ENCODE results near the gene WDFY4.

Gene WDFY4

DNA sequence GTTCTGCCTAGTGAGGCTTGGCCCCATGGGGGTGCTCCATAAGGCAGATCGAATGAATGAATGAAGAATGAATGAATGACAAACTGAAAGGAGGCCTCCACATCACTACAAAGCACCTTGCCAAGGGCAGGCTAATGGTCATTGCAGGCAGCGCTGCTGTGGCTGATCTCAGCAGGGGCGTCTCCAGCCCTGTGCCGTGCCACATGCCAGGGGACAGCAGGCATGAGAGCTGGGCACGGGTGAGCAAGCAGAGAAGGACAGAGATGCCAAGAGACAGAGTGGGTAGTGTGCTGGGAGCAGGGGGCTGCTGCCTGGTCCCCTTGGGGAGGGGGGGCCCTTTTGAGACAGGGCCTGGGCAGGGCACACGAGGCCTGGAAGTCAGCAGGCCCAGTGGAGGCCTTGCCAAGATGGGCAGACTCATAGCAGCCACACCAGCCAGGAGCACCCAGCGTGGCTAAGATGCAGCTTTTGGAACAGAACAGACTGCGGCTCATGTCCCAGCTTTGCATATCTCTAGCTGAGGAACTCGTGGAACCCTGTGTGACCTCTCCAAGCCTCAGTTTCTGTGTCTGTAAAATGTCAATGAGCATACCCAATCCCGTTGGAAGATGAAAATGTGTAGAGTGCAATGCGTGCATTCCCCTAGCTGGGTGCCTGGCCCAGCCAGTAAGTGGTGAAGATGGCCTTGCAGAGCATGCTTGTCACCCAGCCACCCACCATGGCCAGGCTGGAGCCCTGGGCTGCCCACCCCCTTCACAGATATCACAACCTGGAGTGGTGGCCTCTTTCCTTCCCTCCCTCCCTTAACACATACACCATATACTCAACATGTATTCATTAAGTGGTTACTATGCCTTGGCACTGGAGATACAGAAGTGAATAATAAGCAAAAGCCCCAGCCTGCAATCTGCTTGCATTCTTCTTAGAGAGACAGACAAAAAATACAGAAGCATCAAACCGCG lies 316.0 kb downstream of the WDFY4 start:
- TF ChIP-seq SUZ12 (IDR thresholded peaks at IDR 0.05) (no peak), L3MBTL2 (conservative IDR thresholded peaks at IDR 0.05) (no peak), ELF4 (IDR thresholded peaks at IDR 0.05) (no peak), LEF1 (IDR thresholded peaks at IDR 0.05; ENCODE audit: borderline replicate concordance) (no peak), ARNT (IDR thresholded peaks at IDR 0.05) (no peak), ZNF384 (IDR thresholded peaks at IDR 0.05) (no peak), TARDBP (IDR thresholded peaks at IDR 0.05) (no peak), SP1 (IDR thresholded peaks at IDR 0.05) (no peak), NFRKB (IDR thresholded peaks at IDR 0.05) (no peak), FOXA1 (IDR thresholded peaks at IDR 0.05) (no peak), FOXK2 (IDR thresholded peaks at IDR 0.05) (no peak), BHLHE40 (IDR thresholded peaks at IDR 0.05; ENCODE audit: borderline replicate concordance) (no peak), HDGF (IDR thresholded peaks at IDR 0.05; ENCODE audit: borderline replicate concordance) (no peak), FOXM1 (IDR thresholded peaks at IDR 0.05; ENCODE audit: borderline replicate concordance) (no peak), CTBP1 (IDR thresholded peaks at IDR 0.05; ENCODE audit: borderline replicate concordance) (no peak)
- TF ChIP-seq, protein P1, sequence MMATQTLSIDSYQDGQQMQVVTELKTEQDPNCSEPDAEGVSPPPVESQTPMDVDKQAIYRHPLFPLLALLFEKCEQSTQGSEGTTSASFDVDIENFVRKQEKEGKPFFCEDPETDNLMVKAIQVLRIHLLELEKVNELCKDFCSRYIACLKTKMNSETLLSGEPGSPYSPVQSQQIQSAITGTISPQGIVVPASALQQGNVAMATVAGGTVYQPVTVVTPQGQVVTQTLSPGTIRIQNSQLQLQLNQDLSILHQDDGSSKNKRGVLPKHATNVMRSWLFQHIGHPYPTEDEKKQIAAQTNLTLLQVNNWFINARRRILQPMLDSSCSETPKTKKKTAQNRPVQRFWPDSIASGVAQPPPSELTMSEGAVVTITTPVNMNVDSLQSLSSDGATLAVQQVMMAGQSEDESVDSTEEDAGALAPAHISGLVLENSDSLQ (IDR thresholded peaks at IDR 0.05): no peak
- ChIA-PET POLR2A (no interaction called here), CTCF (no interaction called here)
- DNase-seq (ENCODE audit: extremely low spot score): no peak

DNA sequence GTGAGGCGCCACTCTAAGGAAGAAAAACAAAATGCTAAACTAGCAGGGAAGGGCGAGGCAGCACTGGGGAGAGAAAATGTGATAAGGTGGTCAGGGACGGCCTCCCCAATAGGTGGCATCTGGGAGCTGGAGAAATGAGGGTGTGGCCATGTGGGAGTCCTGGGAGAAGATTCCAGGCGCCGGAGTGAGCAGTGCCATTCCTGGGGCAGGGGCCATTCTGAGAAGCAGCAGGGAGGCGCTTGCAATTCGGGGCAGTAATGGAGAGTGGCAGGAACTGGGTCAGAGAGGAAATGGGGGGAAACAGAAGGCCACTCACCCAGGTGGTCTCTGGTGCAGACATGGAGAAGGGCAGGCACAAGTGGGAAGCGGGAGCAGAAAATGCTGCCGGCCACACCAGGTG lies 316.7 kb downstream of the WDFY4 start:
- ChIA-PET CTCF (interaction anchor here (1.3 kb wide), 1 partner anchor 12 kb away, joined by 4 read pairs; no protein-coding TSS in a partner anchor), POLR2A (no interaction called here)
- peak; percentile 18 for DNase-seq (ENCODE audit: extremely low spot score)
- no peak for TF ChIP-seq NFRKB (IDR thresholded peaks at IDR 0.05)
- no peak for TF ChIP-seq BHLHE40 (IDR thresholded peaks at IDR 0.05; ENCODE audit: borderline replicate concordance)
- TF ChIP-seq, protein P1 (IDR thresholded peaks at IDR 0.05): no peak
- TF ChIP-seq HDGF (IDR thresholded peaks at IDR 0.05; ENCODE audit: borderline replicate concordance): no peak
- TF ChIP-seq L3MBTL2 (conservative IDR thresholded peaks at IDR 0.05): no peak

DNA sequence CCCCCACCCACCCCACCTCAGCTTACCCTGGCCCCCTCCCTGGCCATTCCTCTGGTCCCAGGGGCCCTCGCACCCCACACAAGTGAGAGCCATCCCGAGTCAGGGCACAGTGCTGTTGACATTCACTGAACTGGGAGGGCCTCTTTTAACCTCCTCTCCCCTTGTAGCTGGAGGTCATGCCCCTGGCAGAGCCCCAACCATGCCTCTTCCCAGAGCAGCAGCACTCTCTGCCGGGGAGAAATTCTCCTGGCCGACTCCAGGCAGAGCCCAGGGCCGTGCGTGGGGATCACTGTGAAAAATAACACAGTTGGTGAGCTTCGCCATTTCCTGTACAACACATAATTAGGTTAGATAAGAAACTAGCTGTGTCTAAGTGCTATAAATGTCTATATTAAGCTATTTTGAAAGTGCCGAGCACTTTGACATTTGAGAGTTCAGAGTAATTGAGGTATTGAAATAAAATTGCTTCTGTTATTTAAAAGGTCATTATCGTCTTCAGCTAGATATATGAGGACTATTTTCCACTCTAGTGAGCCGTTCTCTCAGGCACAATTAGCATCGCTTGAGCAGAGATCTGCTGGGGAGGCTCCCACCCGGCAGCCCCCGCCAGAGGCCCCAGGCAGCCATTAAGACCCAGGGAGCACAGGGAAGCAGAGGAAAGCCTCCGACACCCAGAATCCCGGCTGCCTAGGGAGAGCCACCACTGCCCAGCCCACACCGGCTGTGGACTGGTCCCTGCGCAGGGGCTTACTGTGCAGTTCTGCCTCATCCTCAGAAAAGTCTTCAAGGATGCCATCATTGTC lies 317.4 kb downstream of the WDFY4 start:
- CTCF ChIA-PET: interaction anchor here (1.3 kb wide), 1 partner anchor 11 kb away, joined by 4 read pairs; no protein-coding TSS in a partner anchor
- TF ChIP-seq L3MBTL2 (conservative IDR thresholded peaks at IDR 0.05): no peak
- no peak for TF ChIP-seq FOXM1 (IDR thresholded peaks at IDR 0.05; ENCODE audit: borderline replicate concordance)
- TF ChIP-seq ZNF384 (IDR thresholded peaks at IDR 0.05): no peak
- no peak for TF ChIP-seq CTBP1 (IDR thresholded peaks at IDR 0.05; ENCODE audit: borderline replicate concordance)
- no peak for TF ChIP-seq ELF4 (IDR thresholded peaks at IDR 0.05)
- TF ChIP-seq SUZ12 (IDR thresholded peaks at IDR 0.05): no peak
- TF ChIP-seq SP1 (IDR thresholded peaks at IDR 0.05): no peak
- TF ChIP-seq ARNT (IDR thresholded peaks at IDR 0.05): no peak
- no peak for TF ChIP-seq FOXA1 (IDR thresholded peaks at IDR 0.05)
- TF ChIP-seq BHLHE40 (IDR thresholded peaks at IDR 0.05; ENCODE audit: borderline replicate concordance): no peak
- TF ChIP-seq LEF1 (IDR thresholded peaks at IDR 0.05; ENCODE audit: borderline replicate concordance): no peak
- TF ChIP-seq TARDBP (IDR thresholded peaks at IDR 0.05): no peak
- no peak for TF ChIP-seq NFRKB (IDR thresholded peaks at IDR 0.05)
- TF ChIP-seq, protein P1 (IDR thresholded peaks at IDR 0.05): no peak
- TF ChIP-seq FOXK2 (IDR thresholded peaks at IDR 0.05): no peak
- no peak for TF ChIP-seq HDGF (IDR thresholded peaks at IDR 0.05; ENCODE audit: borderline replicate concordance)
- no peak for DNase-seq (ENCODE audit: extremely low spot score)
- POLR2A ChIA-PET: no interaction called here

- no peak for TF ChIP-seq CTBP1 (IDR thresholded peaks at IDR 0.05; ENCODE audit: borderline replicate concordance)
- no peak for TF ChIP-seq TARDBP (IDR thresholded peaks at IDR 0.05)
- TF ChIP-seq FOXM1 (IDR thresholded peaks at IDR 0.05; ENCODE audit: borderline replicate concordance): no peak
- no peak for TF ChIP-seq ZNF384 (IDR thresholded peaks at IDR 0.05)
- TF ChIP-seq ARNT (IDR thresholded peaks at IDR 0.05): no peak
- no peak for TF ChIP-seq HDGF (IDR thresholded peaks at IDR 0.05; ENCODE audit: borderline replicate concordance)
- TF ChIP-seq LEF1 (IDR thresholded peaks at IDR 0.05; ENCODE audit: borderline replicate concordance): no peak
- POLR2A ChIA-PET: no interaction called here
- DNase-seq (ENCODE audit: extremely low spot score): no peak
- CTCF ChIA-PET: no interaction called here
Measured at GRCh38 chr10:49005270-49005669, 320.6 kb downstream of the WDFY4 start.

DNA sequence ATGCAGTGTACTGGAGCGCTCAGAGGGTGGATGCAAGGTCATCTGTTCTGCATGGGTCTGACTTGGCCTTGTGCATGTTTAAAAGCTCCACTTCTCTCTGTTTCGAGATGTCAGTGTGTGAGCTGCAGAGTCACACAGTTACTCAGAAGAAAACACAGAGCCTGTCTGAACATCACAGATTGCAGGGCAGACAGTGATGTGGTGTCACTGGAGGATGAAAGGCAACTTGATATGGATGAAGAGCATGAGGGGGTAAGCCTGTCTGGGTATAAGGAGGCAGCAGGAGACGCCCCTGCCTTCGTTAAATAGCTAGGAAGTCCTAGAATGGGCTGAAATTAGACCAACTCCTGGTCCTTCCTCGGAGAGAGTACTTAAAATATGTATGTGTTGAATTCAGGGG lies 322.5 kb downstream of the WDFY4 start:
- TF ChIP-seq HDGF (IDR thresholded peaks at IDR 0.05; ENCODE audit: borderline replicate concordance): no peak
- no peak for TF ChIP-seq ELF4 (IDR thresholded peaks at IDR 0.05)
- no peak for TF ChIP-seq SUZ12 (IDR thresholded peaks at IDR 0.05)
- TF ChIP-seq SP1 (IDR thresholded peaks at IDR 0.05): no peak
- ChIA-PET POLR2A (no interaction called here), CTCF (interaction anchor here (0.6 kb wide), 2 partner anchors 10 to 91 kb away, joined by 3 to 4 read pairs; no protein-coding TSS in a partner anchor)
- DNase-seq (ENCODE audit: extremely low spot score): no peak

Data from HEK293T (cell line).